ENCODE results near the gene PGLYRP2. TPM values are rescaled to one million over a fixed set of nuclear protein-coding genes. Genes with fewer than 3 reads are reported as not detected.
A peak's percentile ranks its signal among the peaks of the same experiment; 100 is the strongest.

The PGLYRP2 gene
- total RNA-seq, 2 donors from 2014 or later, result 0.11 TPM; not detected in 1

DNA sequence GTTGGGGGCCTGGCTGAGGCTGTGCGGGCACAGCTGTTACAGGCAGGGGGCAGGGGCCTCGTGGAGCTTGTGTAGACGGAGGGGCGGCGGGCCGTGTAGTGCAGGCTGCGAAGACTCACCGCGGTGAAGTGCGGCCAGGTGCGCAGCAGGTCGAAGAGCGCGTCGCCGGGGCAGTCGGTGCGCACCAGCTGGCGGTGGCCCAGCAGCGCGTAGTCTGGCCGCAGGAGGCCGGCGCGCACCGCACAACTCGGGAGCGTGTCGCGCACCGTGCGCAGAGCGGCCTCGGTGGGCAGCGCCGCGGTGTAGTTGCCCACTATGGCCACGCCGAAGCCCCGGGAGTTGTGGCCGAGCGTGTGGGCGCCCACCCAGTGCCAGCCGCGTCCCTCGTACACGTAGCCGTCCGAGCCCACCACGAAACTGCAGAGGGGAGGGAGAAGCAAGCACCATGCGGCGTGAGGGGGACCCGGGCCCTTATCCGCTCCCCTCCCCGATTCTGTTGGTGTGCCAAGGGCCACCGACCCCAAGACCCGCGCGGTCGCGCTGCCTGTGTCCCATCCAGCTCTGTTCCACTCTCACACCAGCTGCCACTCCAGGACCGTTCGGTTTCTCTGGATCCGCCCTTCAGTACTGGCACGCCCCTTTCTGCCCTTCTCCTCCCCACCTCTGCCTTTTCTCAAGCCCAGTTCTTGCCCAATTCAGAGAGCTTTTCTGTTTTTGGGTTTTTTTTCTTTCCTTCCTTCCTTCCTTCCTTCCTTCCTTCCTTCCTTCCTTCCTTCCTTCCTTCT is 9.6 kb downstream of the PGLYRP2 start:
- no peaks in the 10 kb centered on the region for H3K9me3 Mint-ChIP-seq
- peaks cover 11% of the 10 kb centered on the region for H3K36me3 Mint-ChIP-seq (ENCODE audit: low read depth)
- no peak for ATAC-seq (replicated peaks)
- peaks cover 40% of the 10 kb centered on the region for H3K4me1 Mint-ChIP-seq
- H3K27ac Mint-ChIP-seq, result peak overlapping the region; percentile 94
- H3K4me3 Mint-ChIP-seq, result peak overlapping the region; percentile 74
- peaks cover 4% of the 10 kb centered on the region for H3K27me3 Mint-ChIP-seq

DNA sequence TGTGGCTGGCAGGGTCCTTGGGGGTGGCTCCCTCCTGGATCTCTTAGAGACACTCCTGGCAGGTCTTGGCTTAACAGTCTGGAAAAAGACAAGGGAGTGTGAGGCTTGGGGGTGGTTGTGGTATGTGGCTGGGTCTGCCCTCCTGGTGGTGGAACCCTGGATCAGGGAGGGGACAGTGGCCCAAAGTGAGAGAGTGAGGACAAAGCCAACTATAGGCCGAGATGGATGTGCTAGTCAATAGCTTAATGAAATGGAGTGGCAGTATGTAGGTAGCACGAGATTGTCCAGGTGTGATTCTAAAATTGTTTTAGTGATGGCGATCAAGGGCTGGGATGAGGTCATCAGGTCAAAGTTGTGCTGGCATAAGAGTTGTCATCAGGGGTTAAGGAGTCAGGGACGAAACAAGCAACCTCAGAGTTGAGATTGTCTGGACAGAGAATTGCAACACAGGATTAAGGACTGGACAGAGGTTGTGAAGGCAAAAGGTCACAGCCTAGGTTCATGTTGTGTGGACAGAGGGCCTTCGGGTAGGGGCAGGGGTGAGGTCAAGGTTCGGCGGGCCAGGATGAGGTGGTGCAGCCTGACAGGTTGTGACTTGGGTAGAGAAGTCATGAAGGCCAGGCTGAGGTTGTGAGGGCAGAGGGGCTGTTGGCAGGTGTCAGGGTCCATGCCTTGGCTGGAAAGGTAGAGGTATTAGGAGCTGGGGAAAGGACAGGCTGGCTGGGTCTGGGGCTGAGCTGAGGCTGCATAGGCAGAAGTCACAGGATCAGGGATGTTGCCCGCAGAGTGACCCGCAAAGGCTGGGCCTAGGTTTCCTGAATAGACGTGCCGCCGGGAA is 10.4 kb downstream of the PGLYRP2 start:
- H3K4me1 Mint-ChIP-seq, result peaks cover 41% of the 10 kb centered on the region
- peak overlapping the region; percentile 74 for H3K4me3 Mint-ChIP-seq
- peak overlapping the region; percentile 94 for H3K27ac Mint-ChIP-seq
- H3K27me3 Mint-ChIP-seq, result peaks cover 4% of the 10 kb centered on the region
- peaks cover 15% of the 10 kb centered on the region for H3K36me3 Mint-ChIP-seq (ENCODE audit: low read depth)
- H3K9me3 Mint-ChIP-seq, result no peaks in the 10 kb centered on the region
- no peak for ATAC-seq (replicated peaks)

DNA sequence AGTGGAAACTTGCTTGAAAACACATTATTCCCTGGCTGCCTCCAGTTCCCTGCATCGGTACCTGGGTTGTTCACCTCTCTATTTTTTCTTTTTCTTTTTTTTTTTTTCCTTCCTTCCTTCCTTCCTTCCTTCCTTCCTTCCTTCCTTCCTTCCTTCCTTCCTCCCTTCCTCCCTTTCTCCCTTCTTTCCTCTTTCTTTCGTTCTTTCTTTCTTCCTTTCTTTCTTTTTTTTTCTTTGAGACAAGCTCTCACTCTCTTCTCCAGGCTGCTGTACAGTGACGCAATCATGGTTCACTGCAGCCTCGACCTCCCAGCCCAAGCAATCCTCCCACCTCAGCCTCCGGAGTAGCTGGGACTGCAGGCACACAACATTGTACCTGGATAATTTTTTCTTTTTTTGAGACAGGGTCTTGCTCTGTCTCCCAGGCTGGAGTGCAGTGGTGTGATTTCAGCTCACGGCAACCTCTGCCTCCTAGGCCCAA is 11.5 kb downstream of the PGLYRP2 start:
- H3K4me3 Mint-ChIP-seq, result peak overlapping the region; percentile 74
- H3K4me1 Mint-ChIP-seq, result peaks cover 33% of the 10 kb centered on the region
- peak overlapping the region; percentile 94 for H3K27ac Mint-ChIP-seq
- H3K36me3 Mint-ChIP-seq (ENCODE audit: low read depth), result peaks cover 26% of the 10 kb centered on the region
- no peak for ATAC-seq (replicated peaks)
- H3K27me3 Mint-ChIP-seq, result peaks cover 4% of the 10 kb centered on the region
- H3K9me3 Mint-ChIP-seq, result no peaks in the 10 kb centered on the region

DNA sequence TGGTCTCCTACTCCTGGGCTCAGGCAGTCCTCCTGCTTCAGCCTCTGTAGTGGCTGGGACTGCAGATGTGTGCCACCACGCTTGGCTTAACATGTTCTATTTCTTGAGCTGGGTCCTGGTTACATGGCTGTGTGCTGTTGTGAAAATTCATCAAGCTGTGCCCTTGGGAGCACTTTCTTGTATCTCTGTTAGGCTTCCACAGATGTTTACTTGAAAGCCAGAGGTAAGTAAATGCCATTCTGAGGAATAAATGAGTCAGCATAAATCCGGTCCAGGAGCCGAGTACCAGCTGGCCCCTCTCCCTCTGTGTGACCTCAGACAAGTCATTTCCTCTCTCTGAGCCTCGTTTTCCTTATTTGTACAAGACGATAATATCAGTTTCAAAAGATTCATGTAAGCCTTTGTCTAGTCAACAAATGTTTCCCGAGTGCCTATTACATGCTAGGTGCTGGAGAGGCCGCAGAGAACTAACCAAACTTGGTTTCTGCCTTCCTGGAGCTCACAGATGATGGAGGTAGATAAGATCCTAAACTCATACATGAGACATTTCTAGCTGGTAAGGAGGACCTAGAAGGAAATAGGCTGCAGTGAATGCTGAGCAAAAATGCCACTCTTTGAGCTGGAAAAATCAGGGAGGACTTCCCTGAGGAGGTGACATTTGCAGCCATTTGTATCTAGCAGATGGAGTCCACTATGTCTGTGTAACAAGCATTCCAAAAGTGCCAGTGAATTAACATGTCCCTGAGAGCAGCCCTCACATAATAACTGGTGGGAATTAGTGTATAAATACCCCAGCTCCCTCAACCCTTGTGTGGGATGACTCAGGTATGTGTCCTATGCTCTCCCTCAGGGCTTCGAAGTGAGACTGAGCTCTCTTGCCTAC is 12.2 kb downstream of the PGLYRP2 start:
- H3K9me3 Mint-ChIP-seq, result no peaks in the 10 kb centered on the region
- peaks cover 31% of the 10 kb centered on the region for H3K4me1 Mint-ChIP-seq
- peak overlapping the region; percentile 94 for H3K27ac Mint-ChIP-seq
- peak overlapping the region; percentile 74 for H3K4me3 Mint-ChIP-seq
- peaks cover 4% of the 10 kb centered on the region for H3K27me3 Mint-ChIP-seq
- H3K36me3 Mint-ChIP-seq (ENCODE audit: low read depth), result peaks cover 33% of the 10 kb centered on the region
- ATAC-seq (replicated peaks), result peak; percentile 81

DNA sequence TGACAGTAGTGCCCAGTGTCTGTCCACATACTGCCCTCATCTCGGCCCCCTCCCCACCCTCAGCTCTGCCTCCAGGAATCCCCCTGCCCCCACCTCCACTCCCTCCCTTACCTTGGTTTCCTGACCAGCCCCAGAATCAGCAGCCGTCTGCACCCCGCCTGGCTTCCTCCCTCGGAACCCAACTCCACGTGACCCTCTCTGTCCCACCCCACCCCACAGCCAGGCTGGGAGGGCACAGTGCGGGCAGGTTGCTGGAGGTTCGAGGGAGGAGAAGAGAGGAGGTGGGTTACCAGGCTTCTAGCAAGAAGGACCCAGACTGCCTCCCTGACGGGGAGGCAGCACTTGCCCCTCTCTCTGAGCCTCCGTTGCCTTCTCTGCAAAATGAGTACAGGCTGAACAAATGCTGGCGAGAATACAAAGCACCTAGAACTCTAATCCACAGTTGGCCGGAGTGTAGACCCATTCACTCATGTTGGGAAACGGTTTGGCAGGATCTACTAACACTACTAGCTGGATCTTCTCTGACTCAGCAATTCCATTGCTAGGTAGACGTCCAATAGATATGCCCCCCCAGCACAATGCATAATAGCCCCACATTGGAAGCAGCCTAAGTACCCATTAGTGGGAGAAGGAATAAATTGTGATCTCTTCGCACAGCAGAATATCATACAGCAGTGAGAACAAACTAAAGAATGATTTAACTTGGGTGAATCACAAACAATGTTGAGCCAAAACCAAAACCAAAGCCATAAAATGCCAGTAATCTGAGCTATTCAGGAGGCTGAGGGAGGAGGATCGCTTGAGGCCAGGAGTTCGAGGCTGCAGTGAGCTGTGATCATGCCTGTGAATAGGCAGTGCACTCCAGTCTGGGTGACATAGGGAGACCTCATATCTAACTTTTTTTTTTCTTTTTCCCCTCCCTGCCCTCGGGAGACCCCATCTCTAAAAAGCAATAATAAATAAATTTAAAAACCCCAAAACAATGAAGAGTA is 14.6 kb downstream of the PGLYRP2 start, which contains the start of gene RASAL3:
Gene RASAL3, minus strand, starts transcription at position 151 of the 992 bp plus-strand sequence. CDS start 186 bp downstream, outside the sequence.
- Mint-ChIP-seq H3K36me3 (ENCODE audit: low read depth) (peaks cover 57% of the 10 kb centered on the region), H3K27ac (peak within 1 kb of the TSS; percentile 96), H3K4me3 (peak within 1 kb of the TSS; percentile 95), H3K9me3 (no peaks in the 10 kb centered on the region), H3K4me1 (peaks cover 34% of the 10 kb centered on the region), H3K27me3 (peaks cover 4% of the 10 kb centered on the region)
- peak; percentile 60 for ATAC-seq (replicated peaks)

DNA sequence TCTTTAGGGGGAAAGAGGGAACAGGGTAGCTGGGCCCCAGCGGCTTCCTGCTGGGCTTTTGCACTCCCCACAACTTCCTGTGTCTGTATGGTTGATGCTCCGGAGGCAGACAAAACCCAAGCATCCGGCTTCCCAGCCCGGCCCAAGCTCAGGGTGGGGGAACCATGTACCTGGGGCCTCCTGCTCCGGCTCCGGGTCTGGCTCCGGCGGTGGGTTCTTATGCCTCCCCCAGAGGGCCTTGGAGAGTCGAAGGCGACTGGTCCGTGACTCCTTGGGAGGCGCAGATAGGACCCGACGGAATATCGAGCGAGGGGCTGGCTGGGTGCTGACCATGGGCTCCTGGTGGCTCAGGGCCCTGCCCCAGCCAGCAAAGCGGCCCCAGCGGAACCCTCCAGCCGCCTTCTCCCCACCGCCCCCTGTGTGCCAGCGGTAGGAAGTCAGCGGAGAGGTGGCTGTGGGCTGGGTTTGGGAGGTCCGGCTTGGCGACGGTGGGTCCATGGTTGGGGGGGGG is 15.4 kb downstream of the PGLYRP2 start:
- H3K4me1 Mint-ChIP-seq, result peaks cover 31% of the 10 kb centered on the region
- peak; percentile 65 for ATAC-seq (replicated peaks)
- H3K27ac Mint-ChIP-seq, result peak overlapping the region; percentile 96
- H3K36me3 Mint-ChIP-seq (ENCODE audit: low read depth), result peaks cover 63% of the 10 kb centered on the region
- H3K27me3 Mint-ChIP-seq, result peaks cover 2% of the 10 kb centered on the region
- peak overlapping the region; percentile 95 for H3K4me3 Mint-ChIP-seq
- H3K9me3 Mint-ChIP-seq, result no peaks in the 10 kb centered on the region

DNA sequence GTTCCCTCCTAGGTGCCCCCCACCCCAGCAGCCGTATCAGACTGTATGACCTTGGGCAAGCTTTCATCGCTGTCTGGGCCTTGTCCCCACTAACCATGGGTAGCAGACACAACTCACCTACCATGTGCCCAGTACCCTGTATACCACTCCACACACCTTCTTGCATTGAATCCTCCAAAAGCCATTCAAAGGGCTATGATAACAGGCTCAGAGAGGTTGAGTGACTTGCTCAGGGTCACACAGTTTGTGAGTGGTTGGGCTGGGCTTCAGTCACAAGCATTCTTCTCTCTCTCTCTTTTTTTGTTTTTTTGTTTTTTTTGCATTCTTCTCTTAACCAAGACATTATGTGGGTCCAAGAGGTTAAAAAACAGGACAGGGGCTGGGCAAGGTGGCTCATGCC is 17.6 kb downstream of the PGLYRP2 start:
- Mint-ChIP-seq H3K9me3 (no peaks in the 10 kb centered on the region), H3K27me3 (no peaks in the 10 kb centered on the region), H3K4me3 (peak overlapping the region; percentile 95)

DNA sequence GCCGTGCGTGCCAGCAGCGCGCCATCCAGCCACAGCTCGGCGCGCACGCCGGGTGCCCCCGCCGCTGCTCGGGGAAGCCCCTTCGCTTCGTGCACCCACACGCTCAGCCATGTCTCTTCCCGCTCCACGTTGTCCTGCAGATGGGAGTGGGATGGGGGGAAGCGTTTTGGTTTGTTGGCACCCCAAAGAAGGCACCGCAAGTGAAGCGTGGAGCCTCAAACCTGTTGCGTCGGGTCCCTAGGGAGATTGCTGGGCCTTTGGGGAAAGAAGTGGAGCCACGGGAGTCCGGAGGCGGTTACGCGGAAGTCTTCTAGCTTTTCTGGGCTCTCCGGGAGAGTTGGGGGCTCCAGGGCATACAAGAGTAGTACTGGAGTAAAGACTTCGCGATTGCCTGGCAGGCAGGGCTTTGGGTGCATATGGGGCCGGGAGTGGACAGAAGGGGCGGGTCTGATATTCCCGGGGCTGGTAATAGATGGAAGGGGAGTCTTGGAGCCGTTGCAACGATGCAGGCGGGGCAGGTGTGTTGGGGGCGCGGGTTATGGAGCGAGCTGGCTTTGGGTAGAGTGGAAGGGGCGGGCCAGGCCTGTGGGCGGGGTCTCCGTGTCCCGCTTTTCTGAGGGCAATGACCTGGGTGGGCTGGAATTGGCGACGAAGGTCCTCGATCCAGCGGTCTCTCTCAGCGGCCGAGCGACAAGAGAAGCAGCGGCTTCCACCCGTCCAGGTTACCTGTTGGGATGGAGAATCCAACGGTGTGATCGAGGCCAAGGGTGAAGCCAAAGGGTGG is 21.4 kb downstream of the PGLYRP2 start:
- H3K4me1 Mint-ChIP-seq, result peaks cover 8% of the 10 kb centered on the region
- no peak for ATAC-seq (replicated peaks)
- no peak overlapping the region for H3K4me3 Mint-ChIP-seq
- no peaks in the 10 kb centered on the region for H3K9me3 Mint-ChIP-seq
- no peak overlapping the region for H3K27ac Mint-ChIP-seq
- H3K36me3 Mint-ChIP-seq (ENCODE audit: low read depth), result peaks cover 92% of the 10 kb centered on the region
- no peaks in the 10 kb centered on the region for H3K27me3 Mint-ChIP-seq

More for the DNA sequence above, 17.6 kb downstream of the PGLYRP2 start:
- peak overlapping the region; percentile 87 for H3K27ac Mint-ChIP-seq
- H3K36me3 Mint-ChIP-seq (ENCODE audit: low read depth), result peaks cover 72% of the 10 kb centered on the region
- H3K4me1 Mint-ChIP-seq, result peaks cover 14% of the 10 kb centered on the region
- ATAC-seq (replicated peaks), result no peak

DNA sequence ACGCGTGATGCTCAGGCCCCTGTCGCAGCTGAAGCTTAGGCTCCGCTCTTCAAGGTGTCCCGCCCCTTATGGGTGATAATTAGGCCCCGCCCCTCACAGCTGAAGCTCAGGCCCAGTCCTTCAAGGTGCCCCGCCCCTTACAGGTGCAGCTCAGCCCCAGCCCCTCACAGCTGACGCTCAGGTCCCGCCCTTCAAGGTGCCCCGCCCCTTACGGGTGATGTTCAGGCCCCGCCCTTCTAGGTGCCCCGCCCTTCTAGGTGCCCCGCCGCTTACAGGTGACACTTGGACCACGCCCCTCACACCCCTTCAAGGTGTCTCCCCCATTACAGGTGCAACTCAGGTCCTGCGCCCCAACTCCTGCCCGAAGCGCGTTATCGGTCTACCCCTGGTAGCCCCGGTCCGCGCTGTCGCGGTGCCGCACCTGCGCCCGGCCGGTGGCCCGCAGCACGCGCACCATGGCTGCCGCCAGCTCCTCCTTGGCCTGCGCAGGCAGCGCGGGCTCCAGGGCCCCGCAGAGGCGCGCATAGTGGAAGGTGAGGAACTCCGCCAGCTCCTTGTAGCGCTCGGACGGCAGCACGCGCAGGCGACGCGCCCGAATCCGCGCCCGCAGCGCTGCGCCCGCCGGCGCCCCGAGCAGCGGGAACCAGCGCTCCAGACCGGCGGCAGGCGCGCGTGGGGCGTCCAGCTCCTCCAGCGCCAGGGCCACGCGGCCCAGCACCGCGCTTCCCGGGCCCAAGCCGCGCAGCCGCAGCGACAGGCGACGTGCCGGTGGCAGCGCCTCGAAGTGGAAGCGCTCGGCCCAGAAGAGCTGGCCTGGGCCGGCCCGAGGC is 22.2 kb downstream of the PGLYRP2 start:
- peaks cover 8% of the 10 kb centered on the region for H3K4me1 Mint-ChIP-seq
- H3K4me3 Mint-ChIP-seq, result no peak overlapping the region
- peak; percentile 41 for ATAC-seq (replicated peaks)

DNA sequence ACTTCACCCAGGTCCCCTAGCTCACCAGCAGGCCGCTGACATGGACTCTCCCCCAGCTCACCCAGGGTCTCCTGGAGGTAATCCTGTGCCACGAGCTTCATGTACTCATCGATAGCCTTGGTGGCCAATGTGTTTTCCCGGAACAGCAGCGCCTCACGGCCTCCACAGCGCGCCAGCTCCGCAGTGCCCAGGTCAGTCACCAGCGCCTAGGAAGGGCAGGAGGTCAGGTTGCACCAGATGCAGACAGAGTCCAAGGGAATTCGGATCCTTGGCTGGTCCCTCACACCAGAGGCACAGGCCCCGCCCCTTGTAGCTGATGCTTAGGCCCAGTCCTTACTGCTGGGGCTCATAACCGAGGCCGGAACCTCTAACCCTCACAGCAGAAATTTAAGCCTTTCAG is 22.9 kb downstream of the PGLYRP2 start:
- Mint-ChIP-seq H3K36me3 (ENCODE audit: low read depth) (peaks cover 89% of the 10 kb centered on the region), H3K9me3 (no peaks in the 10 kb centered on the region), H3K4me1 (peaks cover 10% of the 10 kb centered on the region), H3K4me3 (no peak overlapping the region), H3K27me3 (no peaks in the 10 kb centered on the region), H3K27ac (no peak overlapping the region)
- ATAC-seq (replicated peaks), result no peak

More for the DNA sequence above, 22.2 kb downstream of the PGLYRP2 start:
- no peaks in the 10 kb centered on the region for H3K9me3 Mint-ChIP-seq
- no peak overlapping the region for H3K27ac Mint-ChIP-seq
- no peaks in the 10 kb centered on the region for H3K27me3 Mint-ChIP-seq
- peaks cover 89% of the 10 kb centered on the region for H3K36me3 Mint-ChIP-seq (ENCODE audit: low read depth)

DNA sequence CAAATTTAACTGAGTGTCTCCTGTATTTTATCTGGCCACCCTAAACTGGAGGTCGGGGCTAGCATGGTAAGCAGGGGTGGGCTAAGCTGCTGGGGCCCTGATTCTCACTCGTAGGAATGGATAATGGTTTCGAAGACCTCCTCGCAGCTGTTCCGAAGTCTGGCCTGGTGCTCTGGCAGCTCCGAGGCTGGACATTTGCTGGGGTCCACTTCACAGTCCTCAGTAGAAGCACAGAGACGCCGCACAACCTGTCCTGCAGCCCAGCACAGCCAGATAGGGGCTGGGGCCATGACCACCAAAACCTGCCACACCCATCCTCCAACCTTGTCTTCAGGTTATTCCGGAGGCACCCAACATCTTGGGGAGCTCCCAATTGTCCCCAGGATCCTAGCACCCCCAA is 23.3 kb downstream of the PGLYRP2 start:
- H3K4me1 Mint-ChIP-seq, result peaks cover 14% of the 10 kb centered on the region
- no peak overlapping the region for H3K4me3 Mint-ChIP-seq
- H3K27me3 Mint-ChIP-seq, result no peaks in the 10 kb centered on the region
- H3K9me3 Mint-ChIP-seq, result no peaks in the 10 kb centered on the region
- no peak for ATAC-seq (replicated peaks)
- H3K27ac Mint-ChIP-seq, result no peak overlapping the region
- H3K36me3 Mint-ChIP-seq (ENCODE audit: low read depth), result peaks cover 89% of the 10 kb centered on the region
